Tibial artery (tissue), 4 donors: Measurements from ENCODE around the gene CAPN7.

Source experiments
- DNase-seq, 2 donors: peaks; one replicate each; pipeline ENCODE4 v3.0.0-alpha.2; 2019
- H3K27ac ChIP-seq, 2 donors: fragments of 200-600 bp; sonication (generic) in 1 of 2; 1 replicate in 1 of 2; 2 replicates in 1 of 2; pipeline ENCODE4 v1.5.1; 2018 to 2019; ENCODE audit warnings: mild to moderate bottlenecking in 1 of 2
- H3K27me3 ChIP-seq, 2 donors: fragments of 200-600 bp; sonication (generic) in 1 of 2; one replicate each; pipeline versions ENCODE4 v1.5.1 to v1.6.0; 2016 to 2019
- H3K36me3 ChIP-seq, 3 donors: fragments of 200-600 bp; sonication (generic) in 2 of 3; one replicate each; pipeline ENCODE4 v1.5.1; 2016 to 2019; ENCODE audit warnings: mild to moderate bottlenecking in 2 of 3
- H3K4me1 ChIP-seq, 4 donors: fragments of 200-600 bp; sonication (generic) in 2 of 4; 1 replicate in 3 of 4; 2 replicates in 1 of 4; pipeline ENCODE4 v1.5.1; 2016 to 2019
- H3K4me3 ChIP-seq, 2 donors: fragments of 200-600 bp; sonication (generic) in 1 of 2; 1 replicate in 1 of 2; 2 replicates in 1 of 2; pipeline ENCODE4 v1.5.1; 2018 to 2019; ENCODE audit warnings: mild to moderate bottlenecking in 2 of 2
- H3K9me3 ChIP-seq, 3 donors: fragments of 200-600 bp; sonication (generic) in 1 of 3; one replicate each; pipeline ENCODE4 v1.5.1; 2016 to 2019
- intact Hi-C: fragments of 100-400 bp; cut with DNase I; formaldehyde crosslinking; loops from one replicate; pipeline ENCODE4 v1.15.0; 2023; ENCODE audit warnings: low total_unique reads
- TF ChIP-seq, protein P1 (sequence below), 2 experiments: fragments of 200-600 bp in 1 of 2; fragments of 450-650 bp in 1 of 2; IDR thresholded peaks; one replicate each; pipeline ENCODE4 v1.5.1; 2017 to 2019; ENCODE audit warnings: antibody characterized with exemption in 2 of 2, mild to moderate bottlenecking in 1 of 2, moderate library complexity in 1 of 2

CAPN7 gene

DNA sequence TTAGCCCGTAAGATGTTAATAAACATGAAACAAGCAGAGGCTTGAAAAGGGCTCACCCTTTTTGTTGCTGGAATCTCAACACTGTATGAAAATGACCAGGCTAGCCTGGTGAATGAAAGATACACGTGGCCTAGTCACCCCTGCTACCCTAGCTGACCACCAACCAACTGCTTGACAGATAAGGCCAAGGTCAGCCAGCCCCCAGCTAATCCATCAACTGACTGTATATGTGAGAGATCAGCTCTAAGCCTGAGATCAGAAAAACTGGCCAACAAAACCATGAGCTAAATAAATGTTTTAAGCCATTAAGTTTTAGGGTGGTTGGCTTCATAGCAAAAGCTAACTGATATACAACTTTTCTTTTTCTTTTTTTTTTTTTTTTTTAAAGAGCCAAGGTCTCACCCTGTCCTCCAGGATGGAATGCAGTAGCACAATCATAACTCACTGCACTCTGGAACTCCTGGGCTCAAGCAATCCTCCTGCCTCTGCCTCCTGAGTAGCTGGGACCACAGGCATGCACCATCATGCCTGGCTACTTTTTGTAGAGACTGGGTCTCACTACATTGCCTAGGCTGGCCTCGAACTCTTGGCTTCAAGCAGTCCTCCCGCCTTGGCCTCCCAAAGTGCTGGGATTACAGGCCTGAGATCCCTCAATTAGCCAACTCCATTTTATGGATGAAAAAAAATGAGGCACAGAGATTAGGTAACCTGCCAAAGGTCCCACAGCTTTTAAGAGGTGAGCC lies 91.7 kb downstream of the CAPN7 start:
- intact Hi-C loops: no loop called here
- no peaks in the 10 kb centered on the region for H3K9me3 ChIP-seq
- H3K27ac ChIP-seq: peak overlapping the region; percentile 57 to 82
- H3K27me3 ChIP-seq: no peaks in the 10 kb centered on the region
- peaks cover 0 to 76% (median 30%) of the 10 kb centered on the region in 4 donors for H3K4me1 ChIP-seq
- peaks cover 9 to 13% (median 10%) of the 10 kb centered on the region in 3 donors for H3K36me3 ChIP-seq
- DNase-seq: peak in 1 of 2 donors; percentile 55
- TF ChIP-seq, protein P1, sequence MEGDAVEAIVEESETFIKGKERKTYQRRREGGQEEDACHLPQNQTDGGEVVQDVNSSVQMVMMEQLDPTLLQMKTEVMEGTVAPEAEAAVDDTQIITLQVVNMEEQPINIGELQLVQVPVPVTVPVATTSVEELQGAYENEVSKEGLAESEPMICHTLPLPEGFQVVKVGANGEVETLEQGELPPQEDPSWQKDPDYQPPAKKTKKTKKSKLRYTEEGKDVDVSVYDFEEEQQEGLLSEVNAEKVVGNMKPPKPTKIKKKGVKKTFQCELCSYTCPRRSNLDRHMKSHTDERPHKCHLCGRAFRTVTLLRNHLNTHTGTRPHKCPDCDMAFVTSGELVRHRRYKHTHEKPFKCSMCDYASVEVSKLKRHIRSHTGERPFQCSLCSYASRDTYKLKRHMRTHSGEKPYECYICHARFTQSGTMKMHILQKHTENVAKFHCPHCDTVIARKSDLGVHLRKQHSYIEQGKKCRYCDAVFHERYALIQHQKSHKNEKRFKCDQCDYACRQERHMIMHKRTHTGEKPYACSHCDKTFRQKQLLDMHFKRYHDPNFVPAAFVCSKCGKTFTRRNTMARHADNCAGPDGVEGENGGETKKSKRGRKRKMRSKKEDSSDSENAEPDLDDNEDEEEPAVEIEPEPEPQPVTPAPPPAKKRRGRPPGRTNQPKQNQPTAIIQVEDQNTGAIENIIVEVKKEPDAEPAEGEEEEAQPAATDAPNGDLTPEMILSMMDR (IDR thresholded peaks at IDR 0.05): no peak
- H3K4me3 ChIP-seq: no peak overlapping the region

DNA sequence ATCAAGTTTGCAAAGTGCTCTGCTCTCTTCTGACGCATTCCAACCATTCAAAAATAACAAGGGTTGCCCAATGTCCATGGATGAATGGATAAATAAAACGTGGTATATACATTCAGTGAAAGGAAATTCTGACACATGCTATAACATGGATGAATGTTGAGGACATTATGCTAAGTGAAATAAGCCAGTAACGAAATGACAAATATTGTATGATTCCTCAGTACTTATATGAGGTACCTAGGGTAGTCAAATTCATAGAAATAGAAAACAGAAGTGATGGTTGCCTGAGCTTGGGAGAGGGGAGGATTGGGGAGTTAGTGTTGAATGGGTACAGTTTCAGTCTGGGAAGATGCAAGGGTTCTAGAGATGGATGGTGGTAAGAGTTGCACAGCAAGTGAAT lies 92.5 kb downstream of the CAPN7 start:
- Histone ChIP-seq H3K4me1 (peaks cover 0 to 69% (median 22%) of the 10 kb centered on the region in 4 donors), H3K9me3 (no peaks in the 10 kb centered on the region), H3K36me3 (peaks cover 16 to 20% (median 18%) of the 10 kb centered on the region in 3 donors), H3K27me3 (no peaks in the 10 kb centered on the region), H3K4me3 (no peak overlapping the region), H3K27ac (peak overlapping the region; percentile 54 to 82)
- no peak for DNase-seq
- intact Hi-C loops: no loop called here
- TF ChIP-seq, protein P1 (IDR thresholded peaks at IDR 0.05): no peak

DNA sequence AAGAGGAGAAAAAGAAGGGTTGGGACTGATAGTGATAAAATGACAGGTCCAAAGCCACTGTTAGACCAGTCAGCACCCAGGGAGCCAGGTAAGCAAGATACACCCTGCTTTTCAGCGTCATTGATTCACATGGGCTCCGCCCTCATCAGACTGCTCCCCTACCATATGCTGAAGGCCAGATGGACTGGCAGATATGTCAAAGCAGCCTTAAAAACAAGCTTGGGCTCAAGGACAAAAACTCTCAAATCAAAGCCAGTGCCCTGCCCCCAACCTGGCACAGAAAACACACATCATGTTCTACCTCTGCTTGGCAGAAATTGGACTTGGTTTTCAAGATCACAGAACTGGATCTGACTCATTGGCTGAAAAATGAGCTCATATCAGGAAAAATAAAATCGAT lies 93.0 kb downstream of the CAPN7 start:
- TF ChIP-seq, protein P1 (IDR thresholded peaks at IDR 0.05): no peak
- DNase-seq: peak; percentile 55 to 91
- H3K27ac ChIP-seq: peak overlapping the region; percentile 54 to 82

DNA sequence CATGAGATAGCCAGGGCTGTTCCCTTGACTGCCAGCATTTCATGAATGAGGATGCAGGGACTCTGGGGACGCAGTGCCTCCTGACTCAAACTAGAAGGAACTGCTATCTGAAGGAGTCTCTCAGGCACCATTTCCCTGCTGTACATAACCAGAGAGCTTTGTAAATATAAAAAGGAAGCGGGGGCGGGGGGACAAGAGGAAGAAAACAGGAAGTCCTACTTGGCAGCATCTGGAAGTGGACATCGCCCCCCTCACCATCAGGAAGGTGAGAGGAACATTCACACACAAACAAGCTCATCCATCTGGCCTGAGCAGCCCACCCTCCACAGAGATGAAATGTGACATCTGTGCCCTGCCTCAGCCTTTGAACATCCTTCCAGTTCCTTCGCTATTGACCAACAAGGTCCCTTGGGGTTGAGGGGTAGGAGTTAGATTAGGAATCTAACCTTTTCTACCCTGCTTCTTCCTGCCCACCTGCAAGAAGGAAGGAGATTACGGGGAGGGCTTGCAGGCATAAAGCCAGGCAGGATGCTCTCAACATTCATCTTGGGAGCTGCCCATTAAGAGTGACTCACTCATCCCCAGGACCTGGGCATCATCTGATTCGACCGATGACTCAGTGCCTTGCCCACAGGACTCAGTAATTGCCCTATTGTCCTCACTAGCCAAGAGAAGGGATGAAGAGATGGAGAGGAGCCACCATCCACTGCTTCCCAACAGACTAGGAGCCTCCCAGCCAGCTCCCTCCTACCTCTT lies 94.5 kb downstream of the CAPN7 start:
- H3K36me3 ChIP-seq: peaks cover 18 to 29% (median 26%) of the 10 kb centered on the region in 3 donors
- peak; percentile 66 to 84 for DNase-seq
- TF ChIP-seq, protein P1 (IDR thresholded peaks at IDR 0.05): no peak
- intact Hi-C loops: no loop called here
- H3K4me3 ChIP-seq: no peak overlapping the region
- no peaks in the 10 kb centered on the region for H3K27me3 ChIP-seq
- peak overlapping the region; percentile 6 to 82 for H3K27ac ChIP-seq
- no peaks in the 10 kb centered on the region for H3K9me3 ChIP-seq
- peaks cover 0 to 53% (median 19%) of the 10 kb centered on the region in 4 donors for H3K4me1 ChIP-seq

More for the DNA sequence above, 93.0 kb downstream of the CAPN7 start:
- H3K9me3 ChIP-seq: no peaks in the 10 kb centered on the region
- H3K4me3 ChIP-seq: no peak overlapping the region
- H3K36me3 ChIP-seq: peaks cover 18 to 26% (median 23%) of the 10 kb centered on the region in 3 donors
- H3K4me1 ChIP-seq: peaks cover 0 to 64% (median 19%) of the 10 kb centered on the region in 4 donors
- intact Hi-C loops: no loop called here
- no peaks in the 10 kb centered on the region for H3K27me3 ChIP-seq

DNA sequence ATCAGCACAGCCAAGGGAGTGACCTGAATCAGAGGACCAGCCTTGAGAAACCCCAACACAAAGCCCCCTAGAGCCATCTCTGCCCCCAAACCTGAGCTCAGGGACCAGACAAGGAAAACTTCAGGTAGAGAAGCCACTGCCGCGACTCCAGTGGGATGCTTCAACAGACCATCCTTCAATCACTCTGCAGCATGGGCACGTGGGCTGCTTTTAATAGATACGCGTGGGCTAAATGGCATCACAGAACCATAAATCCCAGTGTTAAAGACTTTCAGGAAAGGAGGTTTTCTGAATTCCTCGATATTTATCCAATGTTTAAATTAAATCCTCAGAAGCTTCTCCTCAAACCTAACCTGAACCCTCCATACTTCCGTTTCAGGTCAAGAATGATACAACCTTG lies 95.7 kb downstream of the CAPN7 start:
- H3K9me3 ChIP-seq: no peaks in the 10 kb centered on the region
- H3K4me1 ChIP-seq: peaks cover 0 to 41% (median 16%) of the 10 kb centered on the region in 4 donors
- H3K27ac ChIP-seq: no peak overlapping the region
- intact Hi-C loops: no loop called here
- DNase-seq: peak in 1 of 2 donors; percentile 29
- H3K36me3 ChIP-seq: peaks cover 18 to 29% (median 26%) of the 10 kb centered on the region in 3 donors
- no peaks in the 10 kb centered on the region for H3K27me3 ChIP-seq
- TF ChIP-seq, protein P1 (IDR thresholded peaks at IDR 0.05): no peak
- no peak overlapping the region for H3K4me3 ChIP-seq
